ENCODE measurements around the gene LHX1. TPM values are rescaled to one million over a fixed set of nuclear protein-coding genes. Genes with fewer than 3 reads are reported as not detected.
A peak's percentile ranks its signal among the peaks of the same experiment; 100 is the strongest.

Gene LHX1
- total RNA-seq, 1 donor from 2014 or later = 2.6 TPM

- Mint-ChIP-seq H3K4me3 (ENCODE audit: unreplicated experiment) (peak within 1 kb of the TSS; percentile 92), H3K27me3 (ENCODE audit: unreplicated experiment) (peaks cover 19% of the 10 kb centered on the region), H3K27ac (ENCODE audit: unreplicated experiment) (peak within 1 kb of the TSS; percentile 44), H3K36me3 (ENCODE audit: unreplicated experiment) (no peaks in the 10 kb centered on the region), H3K9me3 (ENCODE audit: unreplicated experiment) (peaks cover 6% of the 10 kb centered on the region), H3K4me1 (ENCODE audit: low read depth, unreplicated experiment) (peaks cover 6% of the 10 kb centered on the region)
- peak; percentile 99 for DNase-seq
- no peak for TF ChIP-seq CTCF (IDR thresholded peaks at IDR 0.05; ENCODE audit: partially characterized antibody, unreplicated experiment)
Measured at GRCh38 chr17:36948717-36949460, 11.6 kb downstream of the LHX1 start, which contains the start of gene AATF. AATF (plus strand) TSS chr17:36948954; CDS start chr17:36949126, 172 bp downstream.

GRCh38 chr17:36949461-36949927 lies 12.2 kb downstream of the LHX1 start:
- H3K9me3 Mint-ChIP-seq (ENCODE audit: unreplicated experiment) = peaks cover 6% of the 10 kb centered on the region
- TF ChIP-seq CTCF (IDR thresholded peaks at IDR 0.05; ENCODE audit: partially characterized antibody, unreplicated experiment) = no peak
- no peak for DNase-seq
- no peaks in the 10 kb centered on the region for H3K36me3 Mint-ChIP-seq (ENCODE audit: unreplicated experiment)
- H3K4me1 Mint-ChIP-seq (ENCODE audit: low read depth, unreplicated experiment) = peaks cover 6% of the 10 kb centered on the region
- H3K27me3 Mint-ChIP-seq (ENCODE audit: unreplicated experiment) = peaks cover 16% of the 10 kb centered on the region
- H3K27ac Mint-ChIP-seq (ENCODE audit: unreplicated experiment) = no peak overlapping the region
- peak overlapping the region; percentile 92 for H3K4me3 Mint-ChIP-seq (ENCODE audit: unreplicated experiment)

GRCh38 chr17:36950027-36950426 lies 12.8 kb downstream of the LHX1 start:
- H3K4me1 Mint-ChIP-seq (ENCODE audit: low read depth, unreplicated experiment) = peaks cover 6% of the 10 kb centered on the region
- no peaks in the 10 kb centered on the region for H3K36me3 Mint-ChIP-seq (ENCODE audit: unreplicated experiment)
- no peak for TF ChIP-seq CTCF (IDR thresholded peaks at IDR 0.05; ENCODE audit: partially characterized antibody, unreplicated experiment)

GRCh38 chr17:36951084-36951789 lies 14.0 kb downstream of the LHX1 start:
- H3K36me3 Mint-ChIP-seq (ENCODE audit: unreplicated experiment) = no peaks in the 10 kb centered on the region
- no peak for TF ChIP-seq CTCF (IDR thresholded peaks at IDR 0.05; ENCODE audit: partially characterized antibody, unreplicated experiment)
- H3K27me3 Mint-ChIP-seq (ENCODE audit: unreplicated experiment) = peaks cover 9% of the 10 kb centered on the region
- H3K27ac Mint-ChIP-seq (ENCODE audit: unreplicated experiment) = no peak overlapping the region
- H3K4me3 Mint-ChIP-seq (ENCODE audit: unreplicated experiment) = no peak overlapping the region
- no peak for DNase-seq
- H3K4me1 Mint-ChIP-seq (ENCODE audit: low read depth, unreplicated experiment) = peaks cover 6% of the 10 kb centered on the region
- H3K9me3 Mint-ChIP-seq (ENCODE audit: unreplicated experiment) = peaks cover 6% of the 10 kb centered on the region

More at GRCh38 chr17:36950027-36950426, 12.8 kb downstream of the LHX1 start:
- no peak for DNase-seq
- Mint-ChIP-seq H3K9me3 (ENCODE audit: unreplicated experiment) (peaks cover 6% of the 10 kb centered on the region), H3K27me3 (ENCODE audit: unreplicated experiment) (peaks cover 14% of the 10 kb centered on the region), H3K4me3 (ENCODE audit: unreplicated experiment) (peak overlapping the region; percentile 92), H3K27ac (ENCODE audit: unreplicated experiment) (no peak overlapping the region)
